ENCODE data around the gene PPA2. TPM values are rescaled to one million over a fixed set of nuclear protein-coding genes. Genes with fewer than 3 reads are reported as not detected.
A peak's percentile ranks its signal among the peaks of the same experiment; 100 is the strongest.

PPA2 gene
- total RNA-seq, 1 experiment from 2014 or later = 165 TPM

DNA sequence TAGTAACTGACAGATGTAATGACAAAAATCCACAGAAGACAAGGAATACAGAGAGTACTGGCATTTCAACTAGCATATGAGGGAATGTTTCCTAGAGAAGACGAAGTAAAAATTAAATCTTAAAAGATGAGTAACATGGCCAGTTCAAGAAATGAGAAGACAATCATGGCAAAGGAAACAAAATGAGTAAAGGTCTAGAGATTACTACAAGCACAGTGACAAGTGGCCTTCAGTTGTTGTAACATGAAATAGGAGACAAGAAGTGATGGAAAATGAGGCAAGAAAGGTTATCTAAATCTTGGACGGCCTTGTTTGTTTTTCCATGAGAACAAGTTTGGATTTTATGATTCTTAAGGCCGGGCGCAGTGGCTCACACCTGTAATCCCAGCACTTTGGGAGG, 81.0 kb downstream of the PPA2 start:
- BruUV-seq (replicated peaks) = no TSS peak
- POLR2A ChIA-PET = no interaction called here
- TF ChIP-seq, protein P1, sequence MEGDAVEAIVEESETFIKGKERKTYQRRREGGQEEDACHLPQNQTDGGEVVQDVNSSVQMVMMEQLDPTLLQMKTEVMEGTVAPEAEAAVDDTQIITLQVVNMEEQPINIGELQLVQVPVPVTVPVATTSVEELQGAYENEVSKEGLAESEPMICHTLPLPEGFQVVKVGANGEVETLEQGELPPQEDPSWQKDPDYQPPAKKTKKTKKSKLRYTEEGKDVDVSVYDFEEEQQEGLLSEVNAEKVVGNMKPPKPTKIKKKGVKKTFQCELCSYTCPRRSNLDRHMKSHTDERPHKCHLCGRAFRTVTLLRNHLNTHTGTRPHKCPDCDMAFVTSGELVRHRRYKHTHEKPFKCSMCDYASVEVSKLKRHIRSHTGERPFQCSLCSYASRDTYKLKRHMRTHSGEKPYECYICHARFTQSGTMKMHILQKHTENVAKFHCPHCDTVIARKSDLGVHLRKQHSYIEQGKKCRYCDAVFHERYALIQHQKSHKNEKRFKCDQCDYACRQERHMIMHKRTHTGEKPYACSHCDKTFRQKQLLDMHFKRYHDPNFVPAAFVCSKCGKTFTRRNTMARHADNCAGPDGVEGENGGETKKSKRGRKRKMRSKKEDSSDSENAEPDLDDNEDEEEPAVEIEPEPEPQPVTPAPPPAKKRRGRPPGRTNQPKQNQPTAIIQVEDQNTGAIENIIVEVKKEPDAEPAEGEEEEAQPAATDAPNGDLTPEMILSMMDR (IDR thresholded peaks at IDR 0.05; ENCODE audit: unreplicated experiment) = no peak
- H3K27ac Mint-ChIP-seq (ENCODE audit: low read depth, unreplicated experiment) = no peak overlapping the region
- intact Hi-C loops (cut with micrococcal nuclease) = loop anchor here (10.0 kb wide), 1 partner anchor 248 kb away; the partner anchor contains the start of gene TET2
- H3K36me3 Mint-ChIP-seq (ENCODE audit: insufficient read depth, unreplicated experiment) = peaks cover 28% of the 10 kb centered on the region
- no peak for DNase-seq (ENCODE audit: unreplicated experiment)
- no peaks in the 10 kb centered on the region for H3K4me1 Mint-ChIP-seq (ENCODE audit: insufficient read depth, unreplicated experiment)
- H3K4me3 Mint-ChIP-seq (ENCODE audit: unreplicated experiment) = no peak overlapping the region
- CTCF ChIA-PET = no interaction called here
- no peaks in the 10 kb centered on the region for H3K9me3 Mint-ChIP-seq (ENCODE audit: unreplicated experiment)
- no peaks in the 10 kb centered on the region for H3K27me3 Mint-ChIP-seq (ENCODE audit: insufficient read depth, unreplicated experiment)

DNA sequence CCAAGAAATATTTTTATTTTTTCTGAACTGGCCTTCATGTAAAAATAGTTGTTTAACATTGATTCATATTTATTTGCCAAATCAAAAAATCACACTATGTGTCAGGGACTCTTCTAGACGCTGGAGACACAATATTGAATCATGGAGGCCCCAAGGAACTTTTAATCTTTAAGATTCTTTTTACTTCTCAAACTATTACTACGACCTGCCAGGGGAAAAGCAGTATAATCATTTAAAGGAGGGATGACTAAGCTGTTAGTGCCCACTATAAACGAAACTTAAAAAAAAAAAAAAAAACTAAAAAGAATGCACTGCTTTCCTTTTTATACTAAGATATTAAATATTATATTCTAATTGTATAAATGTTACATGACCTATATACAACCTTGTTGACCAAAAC, 84.7 kb downstream of the PPA2 start:
- Mint-ChIP-seq H3K36me3 (ENCODE audit: insufficient read depth, unreplicated experiment) (peaks cover 45% of the 10 kb centered on the region), H3K27me3 (ENCODE audit: insufficient read depth, unreplicated experiment) (no peaks in the 10 kb centered on the region), H3K9me3 (ENCODE audit: unreplicated experiment) (no peaks in the 10 kb centered on the region), H3K4me1 (ENCODE audit: insufficient read depth, unreplicated experiment) (no peaks in the 10 kb centered on the region), H3K4me3 (ENCODE audit: unreplicated experiment) (no peak overlapping the region), H3K27ac (ENCODE audit: low read depth, unreplicated experiment) (no peak overlapping the region)
- TF ChIP-seq, protein P1 (IDR thresholded peaks at IDR 0.05; ENCODE audit: unreplicated experiment) = no peak
- CTCF ChIA-PET = interaction anchor here (0.6 to 0.7 kb wide), 2 partner anchors 363 to 411 kb away, joined by 4 to 5 read pairs; no protein-coding TSS in a partner anchor
- POLR2A ChIA-PET = interaction anchor here (1.2 kb wide), 1 partner anchor 73 kb away, joined by 3 read pairs; no protein-coding TSS in a partner anchor
- intact Hi-C loops (cut with micrococcal nuclease) = no loop called here
- DNase-seq (ENCODE audit: unreplicated experiment) = no peak
- no TSS peak for BruUV-seq (replicated peaks)

DNA sequence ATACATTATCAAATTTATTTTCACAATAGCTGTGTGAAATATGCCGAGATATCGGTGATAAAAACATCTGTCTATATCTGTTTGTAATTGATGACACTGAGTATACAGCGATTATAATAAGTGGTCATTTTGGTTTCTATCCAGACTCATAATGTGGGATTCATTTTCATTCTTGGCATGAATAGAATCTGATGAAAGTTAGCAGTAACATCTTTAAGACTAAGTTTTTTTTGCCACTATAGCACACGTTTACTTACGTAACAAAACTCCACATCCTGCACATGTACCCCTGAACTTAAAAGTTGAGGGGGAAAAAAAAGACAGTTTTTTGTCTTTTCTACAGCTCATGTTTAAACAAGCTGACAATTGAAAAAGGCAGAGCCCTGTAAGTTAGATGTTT, 86.4 kb downstream of the PPA2 start:
- POLR2A ChIA-PET = no interaction called here
- Mint-ChIP-seq H3K27ac (ENCODE audit: low read depth, unreplicated experiment) (peak overlapping the region; percentile 63), H3K27me3 (ENCODE audit: insufficient read depth, unreplicated experiment) (no peaks in the 10 kb centered on the region), H3K4me1 (ENCODE audit: insufficient read depth, unreplicated experiment) (no peaks in the 10 kb centered on the region), H3K9me3 (ENCODE audit: unreplicated experiment) (no peaks in the 10 kb centered on the region), H3K4me3 (ENCODE audit: unreplicated experiment) (no peak overlapping the region), H3K36me3 (ENCODE audit: insufficient read depth, unreplicated experiment) (peaks cover 45% of the 10 kb centered on the region)
- TF ChIP-seq, protein P1 (IDR thresholded peaks at IDR 0.05; ENCODE audit: unreplicated experiment) = no peak
- DNase-seq (ENCODE audit: unreplicated experiment) = no peak
- BruUV-seq (replicated peaks) = no TSS peak
- intact Hi-C loops (cut with micrococcal nuclease) = no loop called here
- CTCF ChIA-PET = interaction anchor here (0.6 kb wide), 1 partner anchor 12 kb away, joined by 5 read pairs; no protein-coding TSS in a partner anchor

DNA sequence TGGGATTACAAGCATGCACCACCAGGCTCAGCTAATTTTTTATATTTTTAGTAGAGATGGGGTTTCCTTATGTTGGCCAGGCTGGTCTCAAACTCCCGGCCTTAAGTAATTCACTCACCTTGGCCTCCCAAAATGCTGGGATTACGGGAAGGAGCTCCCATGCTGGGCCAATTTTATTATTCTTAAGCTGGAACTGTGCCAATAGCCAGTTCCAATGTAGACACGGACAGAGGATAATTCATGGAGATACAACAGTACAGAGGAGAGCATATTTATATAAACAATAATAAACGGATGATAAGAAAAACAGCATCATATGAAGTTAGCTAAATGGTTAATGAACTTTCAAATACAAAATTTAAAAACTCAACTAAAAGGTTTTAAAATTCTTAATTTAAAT, 87.8 kb downstream of the PPA2 start:
- no peaks in the 10 kb centered on the region for H3K4me1 Mint-ChIP-seq (ENCODE audit: insufficient read depth, unreplicated experiment)
- ChIA-PET POLR2A (no interaction called here), CTCF (interaction anchor here (0.6 to 1.1 kb wide), 2 partner anchors 17 to 1276 kb away, joined by 3 to 4 read pairs; no protein-coding TSS in a partner anchor)
- H3K36me3 Mint-ChIP-seq (ENCODE audit: insufficient read depth, unreplicated experiment) = peaks cover 42% of the 10 kb centered on the region
- no TSS peak for BruUV-seq (replicated peaks)
- no peaks in the 10 kb centered on the region for H3K9me3 Mint-ChIP-seq (ENCODE audit: unreplicated experiment)
- H3K27me3 Mint-ChIP-seq (ENCODE audit: insufficient read depth, unreplicated experiment) = no peaks in the 10 kb centered on the region
- TF ChIP-seq, protein P1 (IDR thresholded peaks at IDR 0.05; ENCODE audit: unreplicated experiment) = no peak
- DNase-seq (ENCODE audit: unreplicated experiment) = no peak
- intact Hi-C loops (cut with micrococcal nuclease) = no loop called here
- H3K4me3 Mint-ChIP-seq (ENCODE audit: unreplicated experiment) = no peak overlapping the region
- H3K27ac Mint-ChIP-seq (ENCODE audit: low read depth, unreplicated experiment) = no peak overlapping the region

All from MCF 10A (cell line).